Measurements from ENCODE around the gene POLA1.

GRCh38 chrX:25034889-25035288, 341.2 kb downstream of the POLA1 start:
- TF ChIP-seq EZH2 (IDR thresholded peaks at IDR 0.05; ENCODE audit: borderline replicate concordance, insufficient read depth, low read depth, low read length, poor library complexity, severe bottlenecking) (no peak), CTCF (IDR thresholded peaks at IDR 0.05) (no peak)

All from B cell (primary cell).